ENCODE data around the gene PCGF3.
"Not testable (repeated sequence)": the region's sequence is repeated elsewhere in the genome, so short reads cannot be mapped to it uniquely, and the experiment has no call there.

The PCGF3 gene

GRCh38 chr4:720111-720860 lies 14.7 kb downstream of the PCGF3 start:
- H3K27ac ChIP-seq: peak overlapping the region; percentile 57

GRCh38 chr4:721261-722168 lies 15.9 kb downstream of the PCGF3 start:
- H3K27ac ChIP-seq: peak overlapping the region; percentile 57
- peak; percentile 54 for DNase-seq (ENCODE audit: low read depth, low spot score)

More at GRCh38 chr4:720111-720860, 14.7 kb downstream of the PCGF3 start:
- no peak for DNase-seq (ENCODE audit: low read depth, low spot score)

- DNase-seq (ENCODE audit: low read depth, low spot score): no peak
- H3K27ac ChIP-seq: no peak overlapping the region
Observed at GRCh38 chr4:722169-722725, 16.6 kb downstream of the PCGF3 start.

GRCh38 chr4:722851-723360 lies 17.3 kb downstream of the PCGF3 start:
- no peak for DNase-seq (ENCODE audit: low read depth, low spot score)
- no peak overlapping the region for H3K27ac ChIP-seq

GRCh38 chr4:723751-724530 lies 18.3 kb downstream of the PCGF3 start:
- no peak for DNase-seq (ENCODE audit: low read depth, low spot score)
- H3K27ac ChIP-seq: no peak overlapping the region

GRCh38 chr4:725391-726234 lies 20.0 kb downstream of the PCGF3 start:
- DNase-seq (ENCODE audit: low read depth, low spot score): no peak
- H3K27ac ChIP-seq: no peak overlapping the region

GRCh38 chr4:726235-726787 lies 20.7 kb downstream of the PCGF3 start:
- no peak for DNase-seq (ENCODE audit: low read depth, low spot score)
- H3K27ac ChIP-seq: no peak overlapping the region

GRCh38 chr4:726838-727237 lies 21.2 kb downstream of the PCGF3 start:
- no peak for DNase-seq (ENCODE audit: low read depth, low spot score)
- no peak overlapping the region for H3K27ac ChIP-seq

- no peak overlapping the region for H3K27ac ChIP-seq
- no peak for DNase-seq (ENCODE audit: low read depth, low spot score)
Observed at GRCh38 chr4:727576-727975, 21.9 kb downstream of the PCGF3 start.

- DNase-seq (ENCODE audit: low read depth, low spot score): no peak
- no peak overlapping the region for H3K27ac ChIP-seq
Observed at GRCh38 chr4:729336-730315, 24.0 kb downstream of the PCGF3 start.

- no peak for DNase-seq (ENCODE audit: low read depth, low spot score)
- H3K27ac ChIP-seq: no peak overlapping the region
Observed at GRCh38 chr4:730511-730910, 24.9 kb downstream of the PCGF3 start.

GRCh38 chr4:730946-731904 lies 25.6 kb downstream of the PCGF3 start:
- not testable (repeated sequence) for H3K27ac ChIP-seq; DNase-seq (ENCODE audit: low read depth, low spot score)

GRCh38 chr4:731954-732353 lies 26.3 kb downstream of the PCGF3 start:
- DNase-seq (ENCODE audit: low read depth, low spot score); H3K27ac ChIP-seq: not testable (repeated sequence)

- DNase-seq (ENCODE audit: low read depth, low spot score): no peak
- H3K27ac ChIP-seq: no peak overlapping the region
Observed at GRCh38 chr4:732486-732885, 26.9 kb downstream of the PCGF3 start.

GRCh38 chr4:732911-733630 lies 27.4 kb downstream of the PCGF3 start:
- DNase-seq (ENCODE audit: low read depth, low spot score): no peak
- no peak overlapping the region for H3K27ac ChIP-seq

- H3K27ac ChIP-seq: no peak overlapping the region
- DNase-seq (ENCODE audit: low read depth, low spot score): no peak
Observed at GRCh38 chr4:733631-733980, 28.0 kb downstream of the PCGF3 start.
